HG03135 (cell line): Measurements from ENCODE around the gene MCAT.
"Not testable (repeated sequence)": the region's sequence is repeated elsewhere in the genome, so short reads cannot be mapped to it uniquely, and the experiment has no call there.

Experiments
- ATAC-seq: cut with Tn5 transposase; IDR thresholded peaks from one replicate; pipeline ENCODE4 v1.9.1; 2021; ENCODE audit warnings: mild to moderate bottlenecking, moderate library complexity; ENCODE audit not compliant: unreplicated experiment

Gene MCAT

DNA sequence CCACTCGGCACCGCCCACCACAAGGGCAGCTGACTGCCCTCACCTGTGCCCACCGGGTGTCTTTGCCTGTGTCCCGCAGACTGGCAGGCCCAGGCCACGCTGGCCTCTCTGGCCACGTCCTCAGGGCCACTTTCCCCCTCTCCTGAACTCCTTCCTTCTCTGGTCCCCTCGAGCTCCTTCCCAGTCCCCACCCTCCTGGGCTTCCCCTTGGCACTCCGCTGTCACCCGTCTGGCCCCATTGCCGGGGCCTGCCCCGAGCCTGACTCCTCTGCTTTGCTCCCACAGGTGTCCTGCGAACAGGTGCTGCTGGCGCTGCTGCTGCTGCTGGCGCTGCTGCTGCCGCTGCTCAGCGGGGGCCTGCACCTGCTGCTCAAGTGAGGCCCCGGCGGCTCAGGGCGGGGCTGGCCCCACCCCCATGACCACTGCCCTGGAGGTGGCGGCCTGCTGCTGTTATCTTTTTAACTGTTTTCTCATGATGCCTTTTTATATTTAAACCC, 14.2 kb downstream of the MCAT start:
- ATAC-seq, result no peak

DNA sequence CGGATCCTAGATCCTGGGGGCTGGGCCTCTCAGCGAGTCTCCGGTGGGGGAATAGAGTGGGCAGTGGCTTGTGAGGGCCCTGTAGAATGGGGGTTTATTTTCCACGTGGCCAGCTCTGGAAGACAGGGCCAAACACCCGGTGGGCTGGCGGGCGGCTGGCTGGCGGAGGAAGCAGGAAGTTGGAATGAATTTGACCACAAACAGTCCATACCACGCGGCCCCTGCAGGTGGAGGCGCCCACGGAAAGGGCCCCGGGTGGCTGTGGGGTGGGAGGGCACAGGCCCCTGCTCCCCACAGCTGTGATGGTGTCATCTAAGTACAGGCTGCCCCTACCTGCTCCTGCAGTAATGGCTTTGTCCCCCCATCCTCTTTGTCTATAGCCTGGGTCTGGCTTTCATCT, 15.1 kb downstream of the MCAT start:
- no peak for ATAC-seq

DNA sequence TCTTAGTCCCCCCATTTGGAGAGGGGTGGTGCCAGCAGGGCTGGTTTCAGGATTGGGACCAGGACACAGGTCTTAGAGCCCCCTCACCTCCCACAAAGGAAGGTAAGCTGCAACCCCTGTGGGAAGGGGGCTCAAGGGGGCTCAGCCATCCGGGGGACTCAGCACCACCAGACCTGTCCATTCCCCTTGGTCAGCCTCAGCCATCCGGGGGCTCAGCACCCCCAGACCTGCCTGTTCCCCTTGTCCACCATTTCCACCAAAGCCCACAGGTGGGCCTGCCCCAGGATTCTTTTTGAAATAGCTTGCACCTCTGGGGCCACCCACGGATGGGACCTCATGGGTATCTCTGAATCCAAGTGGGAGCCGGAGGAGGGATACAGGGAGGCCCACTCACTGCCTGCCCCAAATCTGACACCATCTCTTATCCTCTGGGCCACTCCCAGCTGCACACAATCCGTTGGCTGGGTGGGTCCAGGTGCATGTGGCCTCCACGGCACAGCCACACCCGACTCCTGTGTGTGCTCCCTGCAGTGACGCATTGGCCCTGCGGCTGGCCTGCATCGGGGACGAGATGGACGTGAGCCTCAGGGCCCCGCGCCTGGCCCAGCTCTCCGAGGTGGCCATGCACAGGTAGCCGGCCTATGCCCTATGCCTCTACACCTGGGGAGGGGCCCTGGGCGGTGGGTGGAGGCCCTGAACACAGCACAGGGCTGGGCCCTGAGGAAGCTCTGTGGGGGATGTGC, 15.9 kb downstream of the MCAT start:
- ATAC-seq, result no peak

DNA sequence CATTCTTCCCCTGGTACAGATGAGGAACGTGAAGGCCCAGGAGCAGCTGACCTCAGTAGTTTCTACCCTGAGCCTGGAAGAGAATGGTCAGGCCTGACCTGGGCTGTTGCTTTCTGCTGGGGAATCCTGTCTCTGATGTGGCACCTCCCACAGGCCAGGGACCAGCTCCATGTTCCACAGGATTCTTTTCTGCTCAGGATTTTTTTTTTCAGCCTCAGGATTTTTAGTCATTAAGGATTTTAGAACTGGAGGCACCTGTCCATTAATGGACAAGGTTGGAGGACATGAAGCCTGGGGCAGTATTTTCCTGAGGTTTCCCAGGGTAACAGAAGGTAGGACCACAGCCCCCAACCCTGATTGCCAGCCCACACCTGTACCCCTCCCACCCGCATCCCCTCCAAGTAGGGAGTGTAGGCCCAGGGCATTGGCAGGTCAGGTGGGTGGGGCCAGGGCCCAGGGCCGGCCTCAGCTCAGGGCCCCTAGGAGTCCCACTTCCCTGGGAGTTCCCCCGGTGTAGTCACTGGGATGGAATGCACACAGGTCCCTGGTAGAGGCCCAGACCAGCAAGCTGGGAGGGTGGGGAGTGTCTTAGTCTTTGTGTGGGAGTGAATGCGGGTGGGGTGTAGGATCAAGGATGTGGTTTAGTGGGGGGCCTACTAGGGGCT, 16.6 kb downstream of the MCAT start:
- no peak for ATAC-seq

DNA sequence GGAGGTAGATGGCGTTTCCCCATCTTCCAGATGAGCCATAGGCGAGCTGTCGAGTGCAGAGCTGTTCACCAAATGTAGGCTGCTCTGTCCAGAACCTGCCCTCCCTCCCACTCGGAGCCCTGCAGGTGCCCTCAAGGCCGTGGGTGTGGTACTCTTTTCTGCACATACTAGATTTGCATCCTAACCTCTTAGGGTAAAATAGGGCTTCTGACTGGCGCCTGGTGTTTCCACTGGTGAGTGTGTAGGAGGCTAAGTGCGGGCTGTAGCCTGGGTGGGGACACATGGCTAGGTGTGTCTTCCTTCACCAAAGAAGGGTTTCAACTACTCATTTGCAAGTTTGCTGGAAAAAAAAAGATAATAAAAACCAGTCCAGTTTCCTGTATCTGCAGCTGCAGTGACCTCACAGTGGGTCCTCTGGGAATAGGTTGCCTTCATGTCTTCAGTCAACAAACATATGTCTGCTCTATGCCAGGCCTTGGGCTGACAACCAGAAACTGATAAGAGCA, 24.2 kb downstream of the MCAT start:
- peak; percentile 48 for ATAC-seq

DNA sequence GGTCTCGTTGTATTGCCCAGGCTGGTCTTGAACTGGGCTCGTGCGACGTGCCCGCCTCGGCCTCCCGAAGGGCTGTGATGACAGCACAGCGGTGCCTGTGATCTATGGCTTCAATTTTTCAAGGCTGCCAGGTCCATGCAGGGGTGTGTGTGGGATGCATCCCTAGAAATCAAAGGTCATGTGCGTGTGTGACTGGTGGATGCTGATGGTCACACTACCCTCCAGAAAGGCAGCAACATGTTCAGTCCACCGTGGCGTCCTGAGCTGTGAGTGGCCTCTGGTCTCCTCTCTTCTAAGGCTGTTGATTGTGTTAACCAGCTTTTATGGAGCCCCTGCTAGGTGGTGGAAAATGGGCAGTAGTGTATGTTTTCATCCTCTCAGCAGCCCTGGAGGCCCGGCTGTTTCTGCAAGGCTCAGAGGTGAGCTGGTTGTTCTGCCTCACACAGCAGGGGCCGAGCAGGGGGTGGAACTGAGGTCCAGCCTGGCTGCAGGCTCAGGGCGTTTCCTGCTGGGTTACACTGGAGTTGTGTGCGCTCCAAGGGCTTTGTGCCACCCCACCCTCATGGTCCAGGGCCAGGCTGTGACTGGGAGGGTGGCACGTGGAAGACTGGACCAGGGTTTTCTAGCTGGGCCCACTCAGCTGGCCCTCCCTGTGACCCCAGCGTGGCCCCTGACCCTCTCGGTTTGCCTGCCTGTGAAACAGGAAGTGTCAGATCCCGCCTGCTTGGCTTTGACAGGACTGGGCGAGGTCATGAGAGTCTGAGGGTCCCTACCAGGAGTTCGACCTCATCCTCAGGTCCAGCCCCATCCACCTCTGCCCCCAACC, 25.0 kb downstream of the MCAT start:
- ATAC-seq, result peak; percentile 10

DNA sequence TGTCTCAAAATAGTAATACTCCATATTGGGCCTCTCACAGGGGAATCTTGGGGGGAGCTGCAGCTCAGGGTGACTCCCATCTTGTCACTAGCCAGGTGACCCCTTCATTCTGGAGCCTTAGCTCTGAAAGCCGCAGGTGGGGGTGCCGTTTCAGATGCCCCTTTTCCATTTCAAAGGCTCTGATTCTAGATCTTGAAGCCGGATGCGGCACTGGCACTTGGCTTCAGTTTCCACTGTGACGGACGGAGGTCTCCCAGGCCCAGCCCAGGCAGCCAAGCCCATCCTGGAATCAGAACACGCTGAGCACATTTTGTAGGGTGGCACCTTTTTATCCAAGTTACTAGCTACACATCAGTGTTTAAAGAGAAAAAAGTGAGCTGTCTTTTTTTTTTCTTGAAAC, 26.3 kb downstream of the MCAT start:
- ATAC-seq, result no peak

DNA sequence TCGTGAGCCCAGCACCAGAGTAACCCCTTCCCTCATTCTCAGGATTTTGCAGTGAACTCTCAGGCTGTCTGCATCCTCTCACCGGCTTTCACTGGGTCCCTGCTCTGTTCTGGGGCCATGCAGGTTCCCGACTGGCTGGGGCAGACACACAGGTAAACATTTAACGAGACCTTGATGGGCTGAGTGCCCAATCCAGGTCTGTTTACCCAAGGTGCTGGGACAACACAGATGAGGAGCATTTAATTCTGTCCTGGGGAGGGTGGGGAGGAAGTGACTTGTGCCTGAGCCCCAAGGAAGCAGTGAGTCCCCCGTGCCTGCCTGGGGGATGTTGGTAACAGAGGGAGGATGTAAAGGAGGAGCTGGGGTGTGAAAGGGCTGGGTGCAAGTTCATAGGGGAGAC, 28.2 kb downstream of the MCAT start:
- no peak for ATAC-seq

DNA sequence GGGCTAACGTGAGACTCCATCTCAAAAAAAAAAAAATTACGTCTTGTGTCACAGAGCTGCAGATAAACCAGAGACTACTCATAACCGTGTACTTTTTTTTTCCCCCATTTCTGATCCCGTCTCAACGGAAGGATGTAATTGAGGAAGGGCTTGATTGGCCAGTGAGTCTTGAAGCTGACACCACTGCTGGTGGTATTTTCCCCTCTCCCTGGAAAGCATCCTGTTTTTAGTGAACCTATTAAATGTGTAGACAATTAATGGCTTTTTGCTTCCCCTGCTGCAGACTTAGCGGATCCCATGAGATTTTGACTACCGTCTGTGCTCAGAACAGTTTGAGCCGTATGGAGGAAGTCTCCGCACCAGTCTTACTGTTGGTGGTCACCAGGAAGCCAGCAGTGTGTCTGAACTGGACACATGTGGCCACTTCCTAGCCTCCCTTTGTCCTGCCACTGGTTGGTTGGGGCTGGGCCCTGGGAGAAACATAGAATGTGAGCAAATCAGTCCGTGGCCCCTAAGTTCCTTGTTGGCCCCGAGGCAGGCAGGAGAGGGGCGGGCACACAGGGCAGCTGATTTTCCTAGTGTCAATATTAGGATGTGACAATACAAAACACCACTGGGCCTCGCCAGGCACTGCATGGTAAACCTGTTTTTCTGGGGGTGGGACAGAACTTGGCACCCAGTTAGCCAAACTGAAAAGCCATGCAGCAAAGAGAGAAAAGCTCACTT, 29.5 kb downstream of the MCAT start:
- ATAC-seq, result no peak

DNA sequence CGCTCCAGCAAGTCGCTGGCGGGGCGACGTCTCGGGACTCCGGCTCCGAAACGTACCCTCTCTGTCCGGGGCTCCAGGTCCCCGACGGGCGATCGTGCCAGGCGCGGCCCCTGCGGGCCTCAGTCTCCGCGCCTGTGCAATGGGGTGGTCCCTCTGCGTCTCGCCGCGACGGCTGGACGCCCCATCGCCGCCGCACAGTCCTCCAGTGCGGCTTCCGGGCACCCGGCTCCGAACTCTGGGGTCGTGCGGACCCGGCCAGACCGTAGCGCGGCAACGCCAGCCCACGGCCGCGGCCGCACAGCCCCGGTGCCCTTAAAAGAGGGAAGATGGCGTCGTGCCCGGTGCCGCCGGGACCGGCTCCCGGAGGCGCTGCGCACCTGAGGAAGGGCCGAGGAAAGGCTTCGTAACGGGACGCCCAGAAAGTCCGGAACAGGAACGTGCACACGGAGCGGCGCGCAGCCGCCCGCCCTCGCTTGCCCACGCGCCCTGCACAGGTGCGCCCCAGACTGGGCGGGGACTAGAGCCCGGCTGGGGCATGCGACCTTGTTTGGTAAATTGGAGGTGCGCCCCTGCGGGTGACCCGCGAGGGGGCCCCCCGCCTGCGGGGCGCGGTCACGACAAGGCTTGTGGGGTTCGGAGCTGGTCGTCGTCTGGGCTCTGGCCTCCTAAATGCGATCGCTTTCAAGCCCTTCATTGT, 32.1 kb downstream of the MCAT start:
- ATAC-seq, result no peak

DNA sequence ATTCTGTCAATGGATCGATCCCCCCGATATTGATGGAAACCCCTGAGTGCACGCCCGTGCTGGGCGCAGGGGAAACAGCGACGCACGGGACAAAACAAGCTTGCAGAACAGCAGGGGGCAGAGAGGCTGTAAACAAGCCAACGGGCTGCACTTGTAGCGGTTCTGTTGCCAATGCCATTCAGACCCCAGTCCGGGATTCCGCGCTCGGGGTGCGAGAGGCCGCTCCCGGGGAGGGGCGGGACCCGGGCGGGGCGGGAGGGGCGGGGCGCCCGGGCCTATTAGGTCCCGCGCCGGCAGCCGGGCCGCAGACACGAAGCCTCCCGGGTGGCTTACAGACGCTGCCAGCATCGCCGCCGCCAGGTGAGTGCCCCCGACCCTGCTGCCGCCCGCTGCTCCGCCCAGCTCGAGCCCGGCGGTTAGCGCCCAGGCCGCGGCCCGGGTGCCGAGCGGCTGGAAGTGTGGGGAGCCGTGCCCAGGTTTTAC, 32.7 kb downstream of the MCAT start, which contains the start of gene BIK:
TSS of gene BIK (plus strand) at position 307 of the 483 bp plus-strand sequence. CDS start 13,273 bp downstream, outside the sequence.
- no peak for ATAC-seq

DNA sequence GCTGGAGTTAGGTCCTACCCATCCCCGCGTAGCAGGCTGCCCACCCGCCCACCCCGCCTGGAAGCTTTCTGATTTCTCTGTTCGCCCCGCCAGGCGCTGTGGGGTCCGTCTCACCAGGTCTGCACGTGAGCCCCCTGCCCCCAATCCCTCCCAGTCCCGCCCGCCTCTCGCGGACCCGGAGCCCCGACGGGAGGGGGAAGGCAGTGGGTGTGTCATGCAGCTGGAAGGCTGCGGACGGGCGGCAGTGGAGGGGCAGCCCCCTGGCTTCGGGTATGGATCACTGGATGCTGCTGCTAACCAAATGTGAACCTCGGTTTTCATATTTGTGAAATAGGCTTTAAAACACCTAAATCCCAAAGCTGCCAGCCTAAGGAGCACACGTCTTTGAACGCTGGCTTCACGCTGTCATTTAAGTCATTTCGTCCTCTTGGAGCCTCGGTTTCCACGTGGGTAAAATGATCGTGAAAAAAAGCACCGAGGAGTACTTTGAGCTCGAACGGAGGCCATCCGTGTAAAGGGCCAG, 33.2 kb downstream of the MCAT start:
- no peak for ATAC-seq

DNA sequence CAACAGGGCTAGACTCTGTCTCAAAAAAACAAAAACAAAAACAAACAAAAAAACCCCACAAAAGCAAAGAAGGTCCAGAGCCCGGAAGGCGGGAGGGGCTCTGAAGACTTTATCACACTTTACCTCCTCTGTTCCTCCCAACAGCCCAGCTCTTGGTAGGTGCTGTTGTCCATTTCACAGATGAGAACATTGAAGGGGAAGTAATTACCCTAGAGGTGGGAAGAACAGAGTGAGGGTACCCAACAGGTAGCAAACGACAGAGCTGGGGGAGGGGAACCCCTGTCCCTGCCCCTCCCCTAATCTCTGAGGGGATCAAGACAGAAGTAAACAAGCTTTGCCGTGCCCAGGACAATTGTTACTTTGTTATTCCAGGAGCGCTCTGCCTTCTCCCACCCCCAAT, 33.7 kb downstream of the MCAT start:
- ATAC-seq, result no peak

DNA sequence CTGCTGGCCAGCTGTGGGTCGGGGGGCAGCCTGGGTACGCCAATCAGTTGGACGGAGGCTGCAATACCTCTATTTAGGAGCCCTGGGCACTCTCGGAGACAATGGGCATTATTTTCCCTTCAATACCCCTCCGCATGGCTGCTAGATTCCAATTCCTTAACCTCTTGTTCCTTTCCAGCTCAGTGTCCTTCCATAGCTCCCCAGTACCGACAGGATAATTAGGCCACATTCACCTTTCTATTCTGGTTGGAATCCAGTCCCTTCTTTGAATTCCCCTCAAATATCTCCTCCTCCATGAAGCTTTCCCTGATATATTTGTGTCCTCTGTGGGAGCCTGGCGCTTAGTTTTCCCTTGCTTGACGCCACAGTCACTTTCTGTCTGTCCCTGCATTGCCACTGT, 36.9 kb downstream of the MCAT start:
- no peak for ATAC-seq

DNA sequence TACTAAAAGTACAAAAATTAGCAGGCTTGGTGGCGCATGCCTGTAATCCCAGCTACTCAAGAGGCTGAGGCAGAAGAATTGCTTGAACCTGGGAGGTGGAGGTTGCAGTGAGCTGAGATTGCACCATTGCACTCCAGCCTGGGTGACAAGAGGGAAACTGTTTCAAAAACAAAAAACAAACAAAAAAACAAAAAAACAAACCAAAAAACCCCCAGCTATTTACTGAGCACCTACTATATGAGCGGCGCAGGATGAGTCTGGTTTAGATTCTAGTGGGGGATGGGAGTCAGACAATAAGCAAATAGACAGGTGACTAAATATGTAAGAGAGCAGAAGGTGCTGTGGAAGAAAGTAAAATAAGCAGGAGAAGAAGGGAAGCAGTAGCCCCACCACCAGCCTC, 38.2 kb downstream of the MCAT start:
- not testable (repeated sequence) for ATAC-seq

DNA sequence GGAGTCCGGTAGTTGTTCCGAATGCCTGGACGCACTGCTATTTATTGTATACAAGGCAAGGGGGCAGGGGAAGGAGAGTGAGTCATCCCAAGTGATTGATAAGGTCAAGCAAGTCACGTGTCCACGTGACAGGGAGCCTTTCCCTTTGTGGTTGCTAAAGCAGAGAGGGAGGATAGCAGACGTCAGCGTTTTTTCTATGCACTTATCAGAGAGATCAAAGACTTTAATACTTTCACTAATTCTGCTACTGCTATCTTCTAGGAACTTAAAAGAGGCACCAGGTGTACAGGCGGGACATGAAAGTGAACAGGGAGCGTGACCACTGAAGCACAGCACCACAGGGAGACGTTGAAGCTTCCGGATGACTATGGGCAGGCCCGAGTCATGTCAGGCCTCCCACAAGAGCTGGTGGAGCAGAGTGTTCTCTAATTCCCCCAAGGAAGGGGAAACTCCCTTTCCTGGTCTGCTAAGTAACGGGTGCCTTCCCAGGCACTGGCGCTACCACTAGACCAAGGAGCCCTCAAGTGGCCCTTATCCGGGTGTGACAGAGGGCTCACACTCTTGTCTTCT, 39.1 kb downstream of the MCAT start:
- not testable (repeated sequence) for ATAC-seq

DNA sequence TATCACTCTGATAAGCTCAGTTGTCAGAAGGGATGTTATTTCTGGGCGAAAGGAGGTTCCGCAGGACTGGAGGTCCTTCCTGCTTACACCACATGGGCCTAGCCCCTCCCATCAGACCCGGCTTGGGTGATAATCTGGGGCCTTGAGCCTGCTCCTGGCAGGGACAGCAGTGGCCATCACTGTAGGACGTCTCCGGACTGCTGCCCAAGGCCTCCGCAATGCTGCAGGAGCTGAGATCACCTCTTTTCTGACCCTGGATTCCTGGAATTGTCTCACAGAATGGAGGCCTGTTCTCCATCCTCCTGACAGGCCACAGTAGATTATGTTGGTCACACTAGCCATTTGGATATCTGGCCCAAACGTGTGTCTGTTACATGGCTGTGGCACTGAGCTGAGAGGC, 41.9 kb downstream of the MCAT start:
- ATAC-seq, result no peak

DNA sequence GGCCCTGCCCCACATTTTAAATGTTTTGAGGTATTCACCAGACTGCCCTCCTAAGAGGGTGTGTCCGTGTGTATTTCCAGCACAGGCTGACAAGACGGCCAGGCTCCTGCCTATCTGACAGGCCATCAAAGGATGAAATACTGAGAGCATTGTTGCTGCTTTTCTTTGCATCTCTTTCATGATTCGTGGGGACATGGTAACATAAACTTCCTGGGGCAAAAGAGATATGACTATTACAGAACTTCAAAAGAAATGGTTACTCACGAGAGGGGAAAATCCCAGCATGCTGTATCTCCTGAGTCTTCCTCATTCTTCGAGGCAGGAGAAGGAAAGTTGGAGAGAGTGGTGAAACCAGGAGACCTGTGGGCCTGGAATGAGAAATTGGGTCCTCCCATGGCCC, 43.0 kb downstream of the MCAT start:
- ATAC-seq, result no peak

DNA sequence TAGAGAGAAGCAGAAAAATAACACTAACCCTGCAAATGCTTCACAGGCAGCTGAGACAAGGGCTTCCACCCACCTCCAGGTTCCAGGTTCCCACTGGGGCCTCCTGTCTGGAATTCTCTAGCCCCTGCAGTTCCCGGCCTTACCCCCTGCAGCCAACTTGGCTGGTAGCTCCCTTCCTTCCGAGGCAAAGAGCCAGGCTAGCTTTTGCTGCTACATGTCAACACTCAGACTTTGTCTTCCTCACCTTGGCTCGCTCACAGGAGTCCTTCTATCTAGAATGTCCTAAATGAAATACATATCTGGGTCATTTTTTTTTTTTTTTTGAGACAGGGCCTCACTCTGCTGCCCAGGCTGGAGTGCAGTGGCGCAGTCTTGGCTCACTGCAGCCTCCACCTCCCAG, 44.1 kb downstream of the MCAT start:
- no peak for ATAC-seq
